GM12878 (cell line): ENCODE results near the gene SOWAHB. TPM values are rescaled to one million over a fixed set of nuclear protein-coding genes. Genes with fewer than 3 reads are reported as not detected.

Experiments
- ATAC-seq: fragments of 200-7000 bp; cut with Tn5 transposase; 3 replicates; pipeline ENCODE4 v1.9.1; 2020; ENCODE audit warnings: mild to moderate bottlenecking, moderate library complexity
- BruUV-seq: library from RNA; stranded (reverse); fragments of 400-500 nt; replicated peaks from 2 replicates; lab custom pipeline; 2021; lab: Mats Ljungman, UMichigan
- CTCF ChIA-PET: fragments of 300-600 bp; sonication (Branson Sonifier 250); formaldehyde crosslinking; extraction: SDS; loops from one replicate; lab custom pipeline; 2021; ENCODE audit warnings: inconsistent platforms; lab: Yijun Ruan, JAX
- POLR2A ChIA-PET: fragments of 350-600 bp; formaldehyde crosslinking; extraction: SDS; loops from one replicate; lab custom pipeline; 2021; ENCODE audit warnings: inconsistent platforms; lab: Charles Lee
- RAD21 ChIA-PET: fragments of 300-600 bp; sonication (Branson Sonifier 250); formaldehyde crosslinking; loops from one replicate; lab custom pipeline; 2023; ENCODE audit warnings: antibody characterized with exemption; ENCODE audit not compliant: unreplicated experiment; lab: Charles Lee
- SMC1A ChIA-PET: fragments of 300-600 bp; sonication (Branson Sonifier 250); formaldehyde crosslinking; loops from one replicate; lab custom pipeline; 2023; ENCODE audit not compliant: unreplicated experiment, uncharacterized antibody; lab: Charles Lee
- DNase-seq: peaks from one replicate; pipeline ENCODE4 v3.0.0-alpha.2; 2011; ENCODE audit warnings: low read depth, low spot score
- FAIRE-seq: peaks from 3 replicates; lab custom pipeline; 2011; peaks lifted over from hg19 to GRCh38; lab: Jason Lieb, UNC
- H2AFZ ChIP-seq: 2 replicates; pipeline ENCODE4 v1.6.0; 2011; ENCODE audit warnings: low read depth, low read length, control low read depth; ENCODE audit not compliant: control insufficient read depth
- H3K27ac ChIP-seq: 2 replicates; pipeline ENCODE4 v1.5.1; 2011; ENCODE audit warnings: control low read depth; ENCODE audit not compliant: control insufficient read depth, insufficient read depth
- H3K27me3 ChIP-seq, 2 experiments: replicated peaks in 1 of 2; 2 replicates each; pipeline versions ENCODE4 v1.6.0 to v1.6.1; 2011; ENCODE audit warnings: low read length in 1 of 2; ENCODE audit not compliant: control insufficient read depth in 2 of 2, insufficient read depth in 2 of 2
- H3K36me3 ChIP-seq, 2 experiments: 2 replicates each; pipeline ENCODE4 v1.5.1; 2011; ENCODE audit warnings: low read length in 1 of 2; ENCODE audit not compliant: control insufficient read depth in 2 of 2, insufficient read depth in 2 of 2
- H3K4me1 ChIP-seq: 2 replicates; pipeline ENCODE4 v1.6.1; 2011; ENCODE audit warnings: mild to moderate bottlenecking, low read length, moderate library complexity, mixed read lengths; ENCODE audit not compliant: control insufficient read depth, insufficient read depth
- H3K4me2 ChIP-seq: 2 replicates; pipeline ENCODE4 v1.6.0; 2011; ENCODE audit warnings: control low read depth; ENCODE audit not compliant: control insufficient read depth, insufficient read depth
- H3K4me3 ChIP-seq: fragments of 200-600 bp; sonication (generic); 2 replicates; pipeline ENCODE4 v1.5.1; 2016
- H3K79me2 ChIP-seq: 2 replicates; pipeline ENCODE4 v1.6.0; 2011; ENCODE audit warnings: low read length; ENCODE audit not compliant: control insufficient read depth, insufficient read depth
- H3K9ac ChIP-seq: 2 replicates; pipeline ENCODE4 v1.8.0; 2011; ENCODE audit warnings: low read length, control low read depth, mixed read lengths; ENCODE audit not compliant: control insufficient read depth, insufficient read depth
- H3K9me3 ChIP-seq: replicated peaks from 3 replicates; pipeline ENCODE4 v1.5.1; 2011; ENCODE audit warnings: mild to moderate bottlenecking, low read length; ENCODE audit not compliant: control insufficient read depth, insufficient read depth
- H4K20me1 ChIP-seq: 2 replicates; pipeline ENCODE4 v1.6.0; 2011; ENCODE audit not compliant: control insufficient read depth, insufficient read depth
- CUX1 ChIP-seq: IDR thresholded peaks from 2 replicates; pipeline ENCODE4 v1.6.1; 2012; ENCODE audit warnings: improper control_type of control experiment, low read depth, low read length; ENCODE audit not compliant: insufficient replicate concordance
- ETV6 ChIP-seq, 2 experiments: fragments of 450-650 bp in 1 of 2; IDR thresholded peaks in 1 of 2; conservative IDR thresholded peaks in 1 of 2; 2 replicates each; pipeline ENCODE4 v1.6.1; 2014; ENCODE audit warnings: antibody characterized with exemption in 1 of 2, borderline replicate concordance in 1 of 2, low read depth in 1 of 2, mild to moderate bottlenecking in 1 of 2, moderate library complexity in 1 of 2
- HCFC1 ChIP-seq: fragments of 150-350 bp; IDR thresholded peaks from 2 replicates; pipeline ENCODE4 v1.6.1; 2014; ENCODE audit warnings: low read length
- IKZF1 ChIP-seq: fragments of 450-650 bp; conservative IDR thresholded peaks from 2 replicates; pipeline ENCODE4 v1.6.1; 2017; ENCODE audit warnings: antibody characterized with exemption, mild to moderate bottlenecking
- MTA2 ChIP-seq: fragments of 450-650 bp; IDR thresholded peaks from 2 replicates; pipeline ENCODE4 v1.6.1; 2016; ENCODE audit warnings: low read depth, mild to moderate bottlenecking, moderate library complexity
- RAD21 ChIP-seq: IDR thresholded peaks from 2 replicates; pipeline ENCODE4 v1.6.1; 2011; ENCODE audit warnings: mild to moderate bottlenecking, low read depth, low read length, moderate library complexity; ENCODE audit not compliant: insufficient read depth
- RELB ChIP-seq: fragments of 450-650 bp; IDR thresholded peaks from 2 replicates; pipeline ENCODE4 v1.6.1; 2017; ENCODE audit warnings: low read depth, mild to moderate bottlenecking, moderate library complexity
- SMAD5 ChIP-seq: IDR thresholded peaks from 2 replicates; pipeline ENCODE4 v1.6.1; 2016; ENCODE audit warnings: antibody characterized with exemption, low read depth
- SUPT20H ChIP-seq: IDR thresholded peaks from 2 replicates; pipeline ENCODE4 v1.6.1; 2011; ENCODE audit warnings: low read depth, mild to moderate bottlenecking, low read length, moderate library complexity, borderline replicate concordance; ENCODE audit not compliant: control insufficient read depth
- ZNF687 ChIP-seq: fragments of 450-650 bp; IDR thresholded peaks from 2 replicates; pipeline ENCODE4 v1.6.1; 2017; ENCODE audit warnings: mild to moderate bottlenecking, moderate library complexity
- in situ Hi-C: fragments of 300-500 bp; cut with MboI; formaldehyde crosslinking; loops from 9 replicates; pipeline ENCODE4 v1.14.3; 2018; ENCODE audit warnings: mixed read lengths
- intact Hi-C: fragments of 100-400 bp; cut with micrococcal nuclease; formaldehyde crosslinking; loops from one replicate; pipeline ENCODE4 v1.14.2; 2022; ENCODE audit not compliant: unreplicated experiment
- polyA plus RNA-seq, 11 experiments: library from polyadenylated mRNA; depleted of rRNA in 4 of 11; unstranded in 6 of 11; stranded (reverse) in 5 of 11; fragments of >200 nt; fragmentation: Nextera tagmentation in 4 of 11; fragmentation: Illumina TruSeq in 1 of 11; extraction: Ambion mirVana in 4 of 11; extraction: Trizol in 1 of 11; gene quantifications; 1 replicate in 1 of 11; 2 replicates in 10 of 11; pipeline versions ENCODE4 v1.2.1 to v1.2.3, GENCODE V29; 2011 to 2016; ENCODE audit warnings: inconsistent platforms in 2 of 11, missing spikeins in 2 of 11, low read depth in 1 of 11
- total RNA-seq, 4 experiments: library from RNA; depleted of rRNA in 3 of 4; stranded (reverse); fragments of >200 nt in 3 of 4; fragmentation: Illumina TruSeq in 1 of 4; extraction: Trizol in 1 of 4; gene quantifications; 2 replicates each; pipeline versions ENCODE4 v1.2.1 to v1.2.3, GENCODE V29; 2013 to 2021

The SOWAHB gene
- total and polyA plus RNA-seq, 10 of the 15 experiments (the other 5 are each of a cell fraction or from before 2014, with no cell fraction given): 0.01 to 0.13 (median 0.05) TPM; not detected in 4

- TF ChIP-seq ZNF687 (no peak), SUPT20H (no peak), SMAD5 (no peak)
Observed at GRCh38 chr4:76931576-76932276, 33.8 kb upstream of the SOWAHB start (continued).

GRCh38 chr4:76931087-76931486 is 33.1 kb upstream of the SOWAHB start:
- H3K79me2 ChIP-seq: no peaks in the 10 kb centered on the region
- POLR2A ChIA-PET: no interaction called here
- SMC1A ChIA-PET: interaction anchor here (0.7 kb wide), 1 partner anchor 10 kb away, joined by 3 read pairs; no protein-coding TSS in a partner anchor
- no TSS peak for BruUV-seq
- RAD21 ChIA-PET: no interaction called here
- no peaks in the 10 kb centered on the region for H3K9me3 ChIP-seq
- no peak overlapping the region for H3K9ac ChIP-seq
- intact Hi-C loops (no loop called here), in situ Hi-C loops (no loop called here)
- no peak overlapping the region for H2AFZ ChIP-seq
- no peaks in the 10 kb centered on the region; a peak in 1 of 4 replicates for H3K27me3 ChIP-seq
- no peaks in the 10 kb centered on the region for H4K20me1 ChIP-seq
- DNase-seq: no peak
- FAIRE-seq: no peak
- H3K4me2 ChIP-seq: no peak overlapping the region
- no peak overlapping the region for H3K27ac ChIP-seq
- ATAC-seq: no peak
- CTCF ChIA-PET: interaction anchor here (0.9 kb wide), 1 partner anchor 114 kb away, joined by 3 read pairs; no protein-coding TSS in a partner anchor
- no peak overlapping the region for H3K4me3 ChIP-seq
- no peaks in the 10 kb centered on the region for H3K36me3 ChIP-seq
- no peaks in the 10 kb centered on the region for H3K4me1 ChIP-seq
- no peak for TF ChIP-seq CUX1
- TF ChIP-seq RELB: no peak
- no peak for TF ChIP-seq IKZF1
- no peak for TF ChIP-seq ETV6 (conservative IDR thresholded peaks at IDR 0.05 in 1 of 2, IDR thresholded peaks at IDR 0.05 in 1 of 2; ENCODE audit: borderline replicate concordance in 1 of 2, low read depth in 1 of 2)
- no peak for TF ChIP-seq MTA2
- no peak for TF ChIP-seq HCFC1
- no peak for TF ChIP-seq RAD21
